HUES6 (cell line): ENCODE measurements around the gene CITED2.

ENCODE experiments used
- H3K27ac ChIP-seq: 2 replicates; pipeline ENCODE4 v1.7.0; 2013; ENCODE audit warnings: low read depth, mild to moderate bottlenecking, low read length, inconsistent platforms
- H3K27me3 ChIP-seq: 2 replicates; pipeline ENCODE4 v1.6.1; 2013; ENCODE audit warnings: low read length; ENCODE audit not compliant: control insufficient read depth, insufficient read depth
- H3K36me3 ChIP-seq: 2 replicates; pipeline ENCODE4 v1.6.1; 2013; ENCODE audit warnings: low read length; ENCODE audit not compliant: control insufficient read depth, insufficient read depth
- H3K4me1 ChIP-seq: 2 replicates; pipeline ENCODE4 v1.6.1; 2013; ENCODE audit warnings: low read length; ENCODE audit not compliant: control insufficient read depth, insufficient read depth
- H3K4me3 ChIP-seq: 2 replicates; pipeline ENCODE4 v1.5.1; 2013; ENCODE audit warnings: low read depth, low read length
- H3K9ac ChIP-seq: one replicate; pipeline ENCODE4 v1.6.1; 2013; ENCODE audit warnings: mild to moderate bottlenecking, low read length
- H3K9me3 ChIP-seq: 2 replicates; pipeline ENCODE4 v1.6.1; 2013; ENCODE audit warnings: low read depth, low read length; ENCODE audit not compliant: control insufficient read depth, insufficient read depth

Gene CITED2

GRCh38 chr6:139338795-139339194 lies 35.7 kb downstream of the CITED2 start:
- no peaks in the 10 kb centered on the region for H3K9me3 ChIP-seq
- no peaks in the 10 kb centered on the region for H3K27me3 ChIP-seq
- no peaks in the 10 kb centered on the region for H3K36me3 ChIP-seq
- no peaks in the 10 kb centered on the region for H3K4me1 ChIP-seq
- no peak overlapping the region for H3K4me3 ChIP-seq
- no peak overlapping the region for H3K27ac ChIP-seq
- H3K9ac ChIP-seq, result no peak overlapping the region

GRCh38 chr6:139337830-139338229 lies 36.6 kb downstream of the CITED2 start:
- Histone ChIP-seq H3K4me1 (no peaks in the 10 kb centered on the region), H3K9me3 (no peaks in the 10 kb centered on the region), H3K27me3 (no peaks in the 10 kb centered on the region), H3K27ac (no peak overlapping the region), H3K36me3 (no peaks in the 10 kb centered on the region), H3K9ac (no peak overlapping the region), H3K4me3 (no peak overlapping the region)

GRCh38 chr6:139337001-139337400 lies 37.4 kb downstream of the CITED2 start:
- no peak overlapping the region for H3K9ac ChIP-seq

GRCh38 chr6:139336488-139336887 lies 38.0 kb downstream of the CITED2 start:
- Histone ChIP-seq H3K36me3 (no peaks in the 10 kb centered on the region), H3K9me3 (no peaks in the 10 kb centered on the region), H3K27ac (no peak overlapping the region), H3K4me3 (no peak overlapping the region), H3K9ac (no peak overlapping the region), H3K4me1 (no peaks in the 10 kb centered on the region), H3K27me3 (no peaks in the 10 kb centered on the region)

More at GRCh38 chr6:139337001-139337400, 37.4 kb downstream of the CITED2 start:
- Histone ChIP-seq H3K4me3 (no peak overlapping the region), H3K36me3 (no peaks in the 10 kb centered on the region), H3K27me3 (no peaks in the 10 kb centered on the region), H3K4me1 (no peaks in the 10 kb centered on the region), H3K27ac (no peak overlapping the region), H3K9me3 (no peaks in the 10 kb centered on the region)

GRCh38 chr6:139335447-139336210 lies 38.8 kb downstream of the CITED2 start:
- Histone ChIP-seq H3K27ac (no peak overlapping the region), H3K4me3 (no peak overlapping the region), H3K4me1 (no peaks in the 10 kb centered on the region), H3K27me3 (no peaks in the 10 kb centered on the region), H3K9me3 (no peaks in the 10 kb centered on the region), H3K36me3 (no peaks in the 10 kb centered on the region), H3K9ac (no peak overlapping the region)

GRCh38 chr6:139334806-139335446 lies 39.5 kb downstream of the CITED2 start:
- Histone ChIP-seq H3K4me1 (no peaks in the 10 kb centered on the region), H3K9me3 (no peaks in the 10 kb centered on the region), H3K9ac (no peak overlapping the region), H3K27me3 (no peaks in the 10 kb centered on the region), H3K4me3 (no peak overlapping the region), H3K36me3 (no peaks in the 10 kb centered on the region), H3K27ac (no peak overlapping the region)

GRCh38 chr6:139330826-139331500 lies 43.5 kb downstream of the CITED2 start:
- H3K9ac ChIP-seq, result no peak overlapping the region
- no peaks in the 10 kb centered on the region for H3K4me1 ChIP-seq
- H3K27ac ChIP-seq, result no peak overlapping the region

GRCh38 chr6:139330306-139330705 lies 44.1 kb downstream of the CITED2 start:
- H3K27ac ChIP-seq, result no peak overlapping the region

More at GRCh38 chr6:139330826-139331500, 43.5 kb downstream of the CITED2 start:
- no peaks in the 10 kb centered on the region; the same call in 1 of the 2 replicates for H3K9me3 ChIP-seq
- H3K36me3 ChIP-seq, result no peaks in the 10 kb centered on the region
- H3K4me3 ChIP-seq, result no peak overlapping the region
- no peaks in the 10 kb centered on the region for H3K27me3 ChIP-seq

GRCh38 chr6:139329224-139329623 lies 45.2 kb downstream of the CITED2 start:
- Histone ChIP-seq H3K27me3 (no peaks in the 10 kb centered on the region), H3K4me1 (no peaks in the 10 kb centered on the region), H3K9ac (no peak overlapping the region), H3K4me3 (no peak overlapping the region), H3K36me3 (no peaks in the 10 kb centered on the region), H3K27ac (no peak overlapping the region), H3K9me3 (no peaks in the 10 kb centered on the region; the same call in 1 of the 2 replicates)

More at GRCh38 chr6:139330306-139330705, 44.1 kb downstream of the CITED2 start:
- Histone ChIP-seq H3K27me3 (no peaks in the 10 kb centered on the region), H3K4me1 (no peaks in the 10 kb centered on the region), H3K9me3 (no peaks in the 10 kb centered on the region; the same call in 1 of the 2 replicates), H3K9ac (no peak overlapping the region), H3K36me3 (no peaks in the 10 kb centered on the region), H3K4me3 (no peak overlapping the region)

- Histone ChIP-seq H3K36me3 (no peaks in the 10 kb centered on the region), H3K27me3 (no peaks in the 10 kb centered on the region), H3K9me3 (no peaks in the 10 kb centered on the region; the same call in 1 of the 2 replicates), H3K4me3 (no peak overlapping the region), H3K4me1 (peaks cover 5% of the 10 kb centered on the region; the same call in 1 of the 2 replicates), H3K9ac (no peak overlapping the region), H3K27ac (no peak overlapping the region)
Observed at GRCh38 chr6:139327038-139327437, 47.4 kb downstream of the CITED2 start.

- H3K9ac ChIP-seq, result no peak overlapping the region
- H3K27me3 ChIP-seq, result no peaks in the 10 kb centered on the region
- peaks cover 5% of the 10 kb centered on the region; the same call in 1 of the 2 replicates for H3K4me1 ChIP-seq
- H3K36me3 ChIP-seq, result no peaks in the 10 kb centered on the region
- H3K4me3 ChIP-seq, result no peak overlapping the region
- H3K27ac ChIP-seq, result no peak overlapping the region
- no peaks in the 10 kb centered on the region; the same call in 1 of the 2 replicates for H3K9me3 ChIP-seq
Observed at GRCh38 chr6:139325686-139326085, 48.8 kb downstream of the CITED2 start.
